GM21381 (cell line): ENCODE results near the gene INO80E.

Experiments
- ATAC-seq: cut with Tn5 transposase; IDR thresholded peaks from one replicate; pipeline ENCODE4 v1.9.1; 2021; ENCODE audit warnings: mild to moderate bottlenecking, moderate library complexity; ENCODE audit not compliant: unreplicated experiment

INO80E gene

DNA sequence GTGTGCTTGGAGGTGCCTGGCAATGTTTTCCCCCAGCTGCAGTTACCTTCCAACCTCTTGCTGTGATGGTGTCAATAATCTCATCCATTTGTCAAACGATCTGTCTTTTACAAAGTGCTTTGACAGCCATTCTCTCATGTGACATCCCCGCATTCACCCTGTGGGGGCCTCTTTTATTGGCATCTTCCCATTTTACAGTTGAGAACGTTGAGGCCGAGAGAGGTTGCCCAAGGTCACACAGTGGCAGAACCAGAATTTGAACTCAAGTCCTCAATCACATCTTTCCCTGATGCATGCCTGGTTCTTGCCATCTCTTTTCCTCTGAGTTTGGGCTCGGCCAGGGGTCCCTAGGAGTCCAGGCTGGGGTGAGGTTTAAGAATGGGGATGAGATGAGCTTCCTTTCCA, 20.9 kb upstream of the INO80E start:
- no peak for ATAC-seq

DNA sequence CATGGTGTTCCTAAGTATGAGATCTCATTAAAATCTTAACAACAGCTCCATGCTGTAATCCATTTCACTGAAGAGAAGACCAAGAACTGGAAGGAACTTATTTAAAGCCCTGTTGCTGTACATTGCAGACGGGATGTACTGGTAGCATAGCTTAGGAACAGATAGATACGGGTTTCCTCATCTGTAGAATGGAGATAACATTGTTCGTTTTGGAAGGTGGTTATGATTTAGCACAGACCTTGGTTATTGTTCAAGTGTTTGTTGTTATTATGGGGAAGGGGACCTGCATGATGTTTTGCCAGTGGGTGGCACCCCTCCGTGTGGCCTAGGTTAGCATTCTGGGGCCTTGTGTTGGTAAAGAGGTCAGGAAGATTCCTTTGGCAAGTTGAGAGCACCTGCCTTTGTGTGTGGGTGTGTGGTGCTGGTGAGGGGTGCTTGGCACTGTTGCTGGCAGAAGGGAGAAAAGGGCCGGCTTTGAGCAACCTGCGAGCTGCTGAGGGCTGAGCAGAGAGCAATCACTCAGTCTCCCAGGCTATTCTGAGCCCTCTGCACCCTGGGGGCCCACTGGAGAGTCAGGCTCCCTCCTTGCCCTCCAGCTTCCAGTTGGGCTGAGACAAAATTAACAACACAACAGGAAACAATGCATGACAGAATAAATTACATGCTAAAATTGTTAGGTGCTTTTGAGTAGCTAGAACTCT, 20.1 kb upstream of the INO80E start:
- no peak for ATAC-seq

DNA sequence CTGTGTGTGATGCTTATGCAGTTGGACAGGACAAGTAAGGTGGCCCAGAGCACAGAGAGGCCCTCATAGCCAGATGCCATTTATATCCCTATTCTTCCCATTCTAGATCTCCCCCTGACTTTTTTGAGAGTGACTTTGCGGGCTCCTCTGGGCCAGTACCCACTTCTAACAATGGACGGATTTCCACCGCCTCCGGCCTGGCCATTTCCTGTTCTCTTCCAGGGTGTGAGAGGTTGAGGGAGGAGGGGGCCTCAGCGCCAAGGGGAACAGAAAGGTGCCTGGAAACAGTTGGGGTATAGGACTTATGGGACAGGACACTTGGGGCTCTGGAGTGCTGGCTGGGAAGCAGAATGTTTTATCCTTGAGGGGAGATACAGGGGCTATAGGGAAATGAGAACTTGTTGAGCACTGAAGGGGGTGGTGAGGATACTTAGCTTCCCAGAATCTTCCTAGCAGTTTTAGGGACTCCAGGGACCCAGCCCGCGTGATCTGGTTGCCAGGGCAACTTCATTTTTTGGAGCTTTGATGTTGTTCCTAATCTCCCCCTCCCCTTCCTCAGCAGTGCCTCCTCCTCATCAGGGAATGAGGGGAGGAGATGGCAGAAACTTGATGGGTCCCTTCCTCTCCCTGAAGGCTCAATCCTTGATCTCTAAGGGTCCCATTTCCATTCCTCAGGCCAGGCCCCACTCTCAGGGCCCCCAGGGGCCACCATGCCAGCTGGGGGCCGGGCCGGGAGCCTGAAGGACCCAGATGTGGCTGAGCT, 18.8 kb upstream of the INO80E start:
- no peak for ATAC-seq

DNA sequence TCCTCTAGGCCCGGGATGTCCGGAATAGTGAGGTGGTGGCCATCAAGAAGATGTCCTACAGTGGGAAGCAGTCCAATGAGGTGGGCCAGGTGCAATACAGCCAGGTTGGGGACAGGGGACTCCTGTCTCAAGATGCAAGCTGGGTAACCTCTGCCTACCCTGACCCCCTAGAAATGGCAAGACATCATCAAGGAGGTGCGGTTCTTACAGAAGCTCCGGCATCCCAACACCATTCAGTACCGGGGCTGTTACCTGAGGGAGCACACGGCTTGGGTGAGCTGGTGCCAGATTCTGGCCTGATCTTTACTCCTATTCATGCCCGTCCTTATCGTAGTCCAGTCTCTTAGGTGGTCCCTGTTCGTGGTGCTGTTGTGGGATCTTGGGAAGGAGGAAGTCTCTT, 18.0 kb upstream of the INO80E start:
- ATAC-seq, result no peak

DNA sequence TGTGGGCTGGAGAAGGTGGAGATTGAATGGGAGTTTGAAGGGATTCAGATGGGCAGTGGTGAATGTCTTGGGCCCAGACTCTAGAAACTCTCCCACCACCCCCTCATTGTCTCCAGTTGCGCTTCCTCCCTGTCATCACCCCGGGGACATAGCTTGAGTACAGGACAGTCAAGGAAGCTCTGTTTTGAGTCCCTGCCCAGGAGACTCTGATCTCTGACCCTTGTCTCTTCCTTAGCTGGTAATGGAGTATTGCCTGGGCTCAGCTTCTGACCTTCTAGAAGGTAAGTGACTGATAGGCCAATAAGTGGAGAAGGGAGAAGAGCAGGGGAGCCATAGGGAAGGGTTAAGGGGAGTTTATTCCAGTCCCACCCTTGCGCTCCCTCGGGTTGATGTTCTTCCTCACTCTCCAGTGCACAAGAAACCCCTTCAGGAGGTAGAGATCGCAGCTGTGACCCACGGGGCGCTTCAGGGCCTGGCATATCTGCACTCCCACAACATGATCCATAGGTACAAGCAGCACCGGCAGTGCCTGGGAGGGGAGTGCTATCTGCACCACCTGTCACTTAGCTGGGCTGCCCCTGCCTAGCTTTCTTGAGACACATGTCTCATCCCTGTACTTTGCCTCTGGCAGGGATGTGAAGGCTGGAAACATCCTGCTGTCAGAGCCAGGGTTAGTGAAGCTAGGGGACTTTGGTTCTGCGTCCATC, 17.3 kb upstream of the INO80E start:
- no peak for ATAC-seq

DNA sequence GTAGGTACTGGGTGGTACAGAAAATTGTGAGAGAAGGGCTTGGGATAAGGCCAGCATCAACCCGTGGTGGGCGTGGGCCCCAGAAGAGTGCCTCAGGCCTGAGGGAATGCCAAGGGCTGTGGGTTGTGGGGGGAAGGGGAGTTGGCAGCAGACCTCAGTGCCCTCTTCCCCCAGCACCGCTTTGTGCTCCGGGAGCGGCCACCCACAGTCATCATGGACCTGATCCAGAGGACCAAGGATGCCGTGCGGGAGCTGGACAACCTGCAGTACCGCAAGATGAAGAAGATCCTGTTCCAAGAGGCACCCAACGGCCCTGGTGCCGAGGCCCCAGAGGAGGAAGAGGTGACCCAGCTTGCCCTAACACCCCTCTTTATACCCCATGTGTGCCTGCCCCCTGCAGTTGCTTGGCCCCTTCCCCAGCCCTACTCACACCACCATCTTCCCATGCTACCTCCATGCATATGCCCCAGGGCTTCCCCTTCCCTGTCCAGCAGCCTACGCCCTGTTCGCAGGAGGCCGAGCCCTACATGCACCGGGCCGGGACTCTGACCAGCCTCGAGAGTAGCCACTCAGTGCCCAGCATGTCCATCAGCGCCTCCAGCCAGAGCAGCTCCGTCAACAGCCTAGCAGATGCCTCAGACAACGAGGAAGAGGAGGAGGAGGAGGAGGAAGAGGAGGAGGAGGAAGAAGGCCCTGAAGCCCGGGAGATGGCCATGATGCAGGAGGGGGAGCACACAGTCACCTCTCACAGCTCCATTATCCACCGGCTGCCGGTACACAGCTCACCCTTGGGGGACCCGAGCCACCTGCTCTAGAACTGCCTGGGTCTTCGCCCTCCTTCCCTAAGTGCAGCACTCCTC, 13.3 kb upstream of the INO80E start:
- ATAC-seq, result no peak

DNA sequence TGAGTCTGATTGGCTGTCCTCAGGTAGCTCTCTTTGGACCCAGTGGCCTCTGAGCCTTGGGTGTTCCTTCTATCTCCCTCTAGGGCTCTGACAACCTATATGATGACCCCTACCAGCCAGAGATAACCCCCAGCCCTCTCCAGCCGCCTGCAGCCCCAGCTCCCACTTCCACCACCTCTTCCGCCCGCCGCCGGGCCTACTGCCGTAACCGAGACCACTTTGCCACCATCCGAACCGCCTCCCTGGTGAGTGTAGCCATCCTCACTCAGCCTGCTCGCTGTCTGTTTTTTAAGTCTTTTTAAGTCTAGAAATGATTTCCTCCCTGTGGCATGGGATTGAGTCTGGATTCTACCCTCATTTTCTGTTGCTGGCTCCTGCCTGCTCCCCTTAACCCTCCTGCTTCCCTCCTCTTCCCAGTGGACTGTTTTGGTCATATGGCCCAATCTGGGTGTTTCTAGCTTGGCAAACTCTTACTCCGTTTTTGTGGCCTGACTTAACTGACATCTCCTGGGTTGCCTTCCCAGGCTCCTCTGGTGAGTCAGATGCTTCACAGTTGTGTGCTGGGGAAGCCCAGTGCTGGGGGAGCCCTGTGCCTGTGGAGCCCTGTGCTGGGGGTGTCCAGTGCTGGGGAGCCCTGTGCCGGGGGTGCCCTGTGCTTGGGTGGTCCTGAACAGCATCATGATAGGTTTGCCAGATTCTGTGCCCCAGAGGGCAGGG, 12.5 kb upstream of the INO80E start:
- ATAC-seq, result no peak

DNA sequence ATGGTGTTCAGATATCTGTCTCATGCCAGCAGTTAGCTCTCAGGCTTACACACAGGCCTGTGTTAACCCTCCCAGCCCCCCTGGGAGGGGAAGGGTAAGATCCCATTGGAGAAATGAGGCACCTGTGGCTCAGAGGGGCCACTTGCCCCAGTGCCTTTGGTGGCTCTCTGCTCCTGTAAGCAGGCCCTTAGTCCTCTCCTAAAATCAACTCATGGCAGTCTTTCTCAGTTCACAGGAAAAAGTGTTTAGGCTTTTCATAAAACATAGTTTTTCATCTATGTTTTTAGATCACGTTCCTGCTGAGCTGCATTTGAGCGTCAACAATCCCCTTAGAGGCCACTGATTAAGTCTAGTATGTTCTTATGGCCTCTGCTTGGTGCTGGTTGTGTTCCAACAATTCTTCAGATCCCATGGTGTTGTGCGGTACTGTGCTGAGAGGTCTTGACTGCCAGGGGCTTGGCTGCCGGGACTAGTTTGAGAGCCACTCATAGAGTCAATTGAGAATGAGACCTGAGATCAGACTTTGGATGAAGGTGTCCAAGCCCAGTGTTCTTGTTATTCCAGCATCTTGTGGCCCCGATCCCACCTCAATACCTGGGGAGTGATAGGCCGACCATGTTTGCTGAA, 11.8 kb upstream of the INO80E start:
- no peak for ATAC-seq

DNA sequence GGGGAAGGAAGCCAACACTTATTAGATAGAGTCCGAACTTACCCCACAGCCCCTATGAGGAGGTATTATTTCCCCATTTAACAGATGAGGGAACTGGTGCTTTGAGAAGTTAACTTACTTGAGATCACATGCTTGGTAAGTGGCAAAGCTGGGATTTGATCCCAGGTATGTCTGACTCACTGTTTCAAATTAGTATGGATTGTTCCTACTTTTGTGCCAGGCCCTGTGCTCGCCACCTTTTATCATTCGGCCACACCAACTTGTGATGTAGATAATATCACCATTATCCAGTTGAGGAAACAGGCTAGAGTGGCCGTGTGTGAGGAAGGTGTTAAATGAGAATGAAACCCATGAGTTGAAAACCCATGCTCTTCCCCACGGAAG, 11.3 kb upstream of the INO80E start:
- no peak for ATAC-seq

DNA sequence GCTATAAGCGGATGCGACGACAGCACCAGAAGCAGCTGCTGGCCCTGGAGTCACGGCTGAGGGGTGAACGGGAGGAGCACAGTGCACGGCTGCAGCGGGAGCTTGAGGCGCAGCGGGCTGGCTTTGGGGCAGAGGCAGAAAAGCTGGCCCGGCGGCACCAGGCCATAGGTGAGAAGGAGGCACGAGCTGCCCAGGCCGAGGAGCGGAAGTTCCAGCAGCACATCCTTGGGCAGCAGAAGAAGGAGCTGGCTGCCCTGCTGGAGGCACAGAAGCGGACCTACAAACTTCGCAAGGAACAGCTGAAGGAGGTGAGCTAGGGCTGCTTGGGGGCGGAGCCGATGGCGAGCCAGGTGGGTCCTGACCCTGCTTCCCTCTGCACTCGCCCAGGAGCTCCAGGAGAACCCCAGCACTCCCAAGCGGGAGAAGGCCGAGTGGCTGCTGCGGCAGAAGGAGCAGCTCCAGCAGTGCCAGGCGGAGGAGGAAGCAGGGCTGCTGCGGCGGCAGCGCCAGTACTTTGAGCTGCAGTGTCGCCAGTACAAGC, 10.7 kb upstream of the INO80E start:
- ATAC-seq, result no peak

DNA sequence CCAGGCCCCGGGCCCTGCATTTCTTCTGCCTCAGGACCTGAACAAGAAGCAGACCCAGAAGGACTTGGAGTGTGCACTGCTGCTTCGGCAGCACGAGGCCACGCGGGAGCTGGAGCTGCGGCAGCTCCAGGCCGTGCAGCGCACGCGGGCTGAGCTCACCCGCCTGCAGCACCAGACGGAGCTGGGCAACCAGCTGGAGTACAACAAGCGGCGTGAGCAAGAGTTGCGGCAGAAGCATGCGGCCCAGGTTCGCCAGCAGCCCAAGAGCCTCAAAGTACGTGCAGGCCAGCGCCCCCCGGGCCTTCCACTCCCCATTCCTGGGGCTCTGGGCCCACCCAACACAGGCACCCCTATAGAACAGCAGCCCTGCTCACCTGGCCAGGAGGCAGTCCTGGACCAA, 9.8 kb upstream of the INO80E start:
- ATAC-seq, result no peak

DNA sequence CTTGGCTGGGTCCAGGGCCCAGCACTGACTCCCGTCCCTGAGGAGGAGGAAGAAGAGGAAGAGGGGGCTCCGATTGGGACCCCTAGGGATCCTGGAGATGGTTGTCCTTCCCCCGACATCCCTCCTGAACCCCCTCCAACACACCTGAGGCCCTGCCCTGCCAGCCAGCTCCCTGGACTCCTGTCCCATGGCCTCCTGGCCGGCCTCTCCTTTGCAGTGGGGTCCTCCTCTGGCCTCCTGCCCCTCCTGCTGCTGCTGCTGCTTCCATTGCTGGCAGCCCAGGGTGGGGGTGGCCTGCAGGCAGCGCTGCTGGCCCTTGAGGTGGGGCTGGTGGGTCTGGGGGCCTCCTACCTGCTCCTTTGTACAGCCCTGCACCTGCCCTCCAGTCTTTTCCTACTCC, 9.1 kb upstream of the INO80E start:
- ATAC-seq, result no peak

DNA sequence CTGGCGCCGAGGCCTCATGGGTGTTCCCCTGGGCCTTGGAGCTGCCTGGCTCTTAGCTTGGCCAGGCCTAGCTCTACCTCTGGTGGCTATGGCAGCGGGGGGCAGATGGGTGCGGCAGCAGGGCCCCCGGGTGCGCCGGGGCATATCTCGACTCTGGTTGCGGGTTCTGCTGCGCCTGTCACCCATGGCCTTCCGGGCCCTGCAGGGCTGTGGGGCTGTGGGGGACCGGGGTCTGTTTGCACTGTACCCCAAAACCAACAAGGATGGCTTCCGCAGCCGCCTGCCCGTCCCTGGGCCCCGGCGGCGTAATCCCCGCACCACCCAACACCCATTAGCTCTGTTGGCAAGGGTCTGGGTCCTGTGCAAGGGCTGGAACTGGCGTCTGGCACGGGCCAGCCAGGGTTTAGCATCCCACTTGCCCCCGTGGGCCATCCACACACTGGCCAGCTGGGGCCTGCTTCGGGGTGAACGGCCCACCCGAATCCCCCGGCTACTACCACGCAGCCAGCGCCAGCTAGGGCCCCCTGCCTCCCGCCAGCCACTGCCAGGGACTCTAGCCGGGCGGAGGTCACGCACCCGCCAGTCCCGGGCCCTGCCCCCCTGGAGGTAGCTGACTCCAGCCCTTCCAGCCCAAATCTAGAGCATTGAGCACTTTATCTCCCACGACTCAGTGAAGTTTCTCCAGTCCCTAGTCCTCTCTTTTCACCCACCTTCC, 8.5 kb upstream of the INO80E start:
- no peak for ATAC-seq

DNA sequence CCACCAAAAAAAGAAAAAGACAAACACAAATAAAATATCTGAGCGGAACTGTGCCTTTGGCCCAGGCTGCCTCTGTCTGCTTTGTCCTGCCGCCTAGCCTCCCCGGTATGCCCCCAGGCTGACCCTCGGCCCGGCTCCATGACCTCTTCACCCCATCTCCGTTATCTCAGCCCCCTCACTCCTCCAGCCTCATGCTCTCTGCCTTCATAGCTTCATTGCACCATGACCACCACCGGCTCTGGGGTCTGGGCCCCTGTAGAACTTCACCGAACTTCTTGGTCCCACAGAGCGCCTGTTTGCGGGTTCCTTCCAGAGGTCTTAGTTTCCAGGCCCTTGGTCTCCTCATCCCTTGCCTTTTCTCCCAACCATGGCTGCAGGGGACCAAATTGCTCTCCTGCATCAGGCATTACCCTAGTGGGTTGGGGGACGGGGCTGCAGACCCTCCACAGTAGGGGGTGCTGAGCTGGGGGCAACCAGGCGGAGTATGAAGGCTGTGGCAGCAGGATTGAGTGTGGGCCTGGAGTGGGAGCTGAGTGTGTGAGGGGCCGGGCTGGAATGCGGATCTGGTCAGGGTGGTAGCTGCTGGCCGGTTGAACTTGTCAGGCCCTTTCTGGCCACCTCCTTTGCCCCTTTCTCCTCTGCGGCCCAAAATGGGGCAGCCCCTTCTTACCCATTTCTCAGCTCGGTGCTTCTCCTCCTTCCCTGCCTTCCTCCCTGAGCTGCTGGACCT, 7.5 kb upstream of the INO80E start:
- no peak for ATAC-seq

DNA sequence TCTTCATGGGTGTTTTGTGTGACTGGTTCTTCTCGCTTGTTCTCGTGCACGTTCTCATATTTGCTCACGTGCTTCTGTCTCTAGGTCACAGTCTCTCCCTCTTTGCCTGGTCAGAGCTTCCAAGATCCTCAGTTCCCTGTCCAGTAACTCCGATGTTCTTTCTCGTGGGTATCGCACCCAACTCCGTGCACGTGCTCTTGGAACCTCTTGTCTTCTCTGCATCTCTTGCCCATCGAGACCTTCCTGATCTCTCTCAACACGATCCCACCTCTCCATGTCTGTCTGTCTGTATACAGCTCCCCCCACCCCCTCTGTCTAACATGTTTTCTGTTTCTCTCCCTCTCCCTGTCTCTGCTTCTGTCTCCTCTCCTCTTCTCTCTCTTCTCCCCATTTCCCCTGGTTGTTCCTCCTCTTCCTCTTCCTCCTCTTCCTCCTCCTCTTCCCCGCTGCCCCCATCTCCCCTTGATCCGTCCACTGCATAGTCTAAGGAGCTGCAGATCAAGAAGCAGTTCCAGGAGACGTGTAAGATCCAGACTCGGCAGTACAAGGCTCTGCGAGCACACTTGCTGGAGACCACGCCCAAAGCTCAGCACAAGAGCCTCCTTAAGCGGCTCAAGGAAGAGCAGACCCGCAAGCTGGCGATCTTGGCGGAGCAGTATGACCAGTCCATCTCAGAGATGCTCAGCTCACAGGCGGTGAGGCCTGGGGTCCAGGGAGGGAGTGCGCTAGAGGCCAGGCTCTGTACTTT, 6.8 kb upstream of the INO80E start:
- no peak for ATAC-seq

DNA sequence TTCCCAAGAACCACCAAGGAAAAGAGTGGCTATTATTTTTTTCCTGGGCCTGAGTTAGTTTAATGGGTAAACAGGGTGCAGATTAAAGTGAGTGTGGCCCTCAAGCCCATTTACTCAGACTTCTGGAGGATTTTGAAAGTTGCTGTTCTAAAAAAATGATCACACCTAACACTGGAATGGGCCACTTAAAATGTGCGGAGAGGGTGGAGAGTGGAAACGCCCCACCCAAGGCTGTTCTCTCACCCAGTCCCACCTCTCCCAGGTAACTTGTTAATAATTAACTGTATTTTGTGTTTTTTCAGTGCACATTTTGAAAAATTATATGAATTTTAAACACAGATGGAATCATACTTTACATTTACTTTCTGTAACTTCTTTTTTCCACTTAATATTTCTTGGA, 6.0 kb upstream of the INO80E start:
- ATAC-seq, result no peak

DNA sequence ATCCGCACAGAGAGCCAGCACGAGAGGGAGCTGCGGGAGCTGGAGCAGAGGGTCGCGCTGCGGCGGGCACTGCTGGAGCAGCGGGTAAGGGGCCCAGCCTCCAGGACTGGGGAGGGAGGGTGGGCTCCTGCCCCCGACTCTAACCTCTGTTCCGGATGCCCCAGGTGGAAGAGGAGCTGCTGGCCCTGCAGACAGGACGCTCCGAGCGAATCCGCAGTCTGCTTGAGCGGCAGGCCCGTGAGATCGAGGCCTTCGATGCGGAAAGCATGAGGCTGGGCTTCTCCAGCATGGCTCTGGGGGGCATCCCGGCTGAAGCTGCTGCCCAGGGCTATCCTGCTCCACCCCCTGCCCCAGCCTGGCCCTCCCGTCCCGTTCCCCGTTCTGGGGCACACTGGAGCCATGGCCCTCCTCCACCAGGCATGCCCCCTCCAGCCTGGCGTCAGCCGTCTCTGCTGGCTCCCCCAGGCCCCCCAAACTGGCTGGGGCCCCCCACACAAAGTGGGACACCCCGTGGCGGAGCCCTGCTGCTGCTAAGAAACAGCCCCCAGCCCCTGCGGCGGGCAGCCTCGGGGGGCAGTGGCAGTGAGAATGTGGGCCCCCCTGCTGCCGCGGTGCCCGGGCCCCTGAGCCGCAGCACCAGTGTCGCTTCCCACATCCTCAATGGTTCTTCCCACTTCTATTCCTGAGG, 5.0 kb upstream of the INO80E start:
- ATAC-seq, result no peak
